ENCODE data around the gene PYURF.

The PYURF gene

DNA sequence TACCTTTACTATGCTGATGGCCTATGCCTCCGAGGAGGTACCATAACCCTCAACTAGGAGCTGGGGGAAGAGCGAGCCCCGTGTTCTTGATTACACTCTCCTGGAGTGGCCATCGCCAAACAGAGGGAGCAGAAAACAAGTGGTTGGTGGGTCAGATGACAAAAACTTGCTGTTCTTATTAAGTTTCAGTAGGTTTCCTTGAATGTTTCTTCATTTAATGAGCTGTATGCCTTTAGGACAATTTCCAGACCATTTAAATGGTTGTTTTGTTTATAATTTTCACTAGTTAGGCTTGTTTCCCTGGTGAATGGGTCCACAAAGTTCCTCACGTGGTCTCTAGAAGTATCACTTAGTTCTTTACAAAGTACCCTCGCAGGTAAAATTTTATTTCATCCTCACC, 4.7 kb downstream of the PYURF start:
- H3K36me3 ChIP-seq (replicated peaks), result peaks cover 7% of the 10 kb centered on the region
- DNase-seq, result no peak
- TF ChIP-seq, protein P1, sequence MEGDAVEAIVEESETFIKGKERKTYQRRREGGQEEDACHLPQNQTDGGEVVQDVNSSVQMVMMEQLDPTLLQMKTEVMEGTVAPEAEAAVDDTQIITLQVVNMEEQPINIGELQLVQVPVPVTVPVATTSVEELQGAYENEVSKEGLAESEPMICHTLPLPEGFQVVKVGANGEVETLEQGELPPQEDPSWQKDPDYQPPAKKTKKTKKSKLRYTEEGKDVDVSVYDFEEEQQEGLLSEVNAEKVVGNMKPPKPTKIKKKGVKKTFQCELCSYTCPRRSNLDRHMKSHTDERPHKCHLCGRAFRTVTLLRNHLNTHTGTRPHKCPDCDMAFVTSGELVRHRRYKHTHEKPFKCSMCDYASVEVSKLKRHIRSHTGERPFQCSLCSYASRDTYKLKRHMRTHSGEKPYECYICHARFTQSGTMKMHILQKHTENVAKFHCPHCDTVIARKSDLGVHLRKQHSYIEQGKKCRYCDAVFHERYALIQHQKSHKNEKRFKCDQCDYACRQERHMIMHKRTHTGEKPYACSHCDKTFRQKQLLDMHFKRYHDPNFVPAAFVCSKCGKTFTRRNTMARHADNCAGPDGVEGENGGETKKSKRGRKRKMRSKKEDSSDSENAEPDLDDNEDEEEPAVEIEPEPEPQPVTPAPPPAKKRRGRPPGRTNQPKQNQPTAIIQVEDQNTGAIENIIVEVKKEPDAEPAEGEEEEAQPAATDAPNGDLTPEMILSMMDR (IDR thresholded peaks at IDR 0.05; ENCODE audit: low read depth, low read length, missing control alignments), result no peak
- no peak overlapping the region for H3K27ac ChIP-seq
- H3K27me3 ChIP-seq (replicated peaks), result no peaks in the 10 kb centered on the region
- in situ Hi-C loops (cut with HindIII; ENCODE audit: low pct_ligation_motif_present, low sequenced_read_pairs), result loop anchor here (10.0 kb wide), 1 partner anchor 304 kb away; no protein-coding TSS in a partner anchor
- no peak overlapping the region for H3K4me3 ChIP-seq (ENCODE audit: low read depth, low read length)

DNA sequence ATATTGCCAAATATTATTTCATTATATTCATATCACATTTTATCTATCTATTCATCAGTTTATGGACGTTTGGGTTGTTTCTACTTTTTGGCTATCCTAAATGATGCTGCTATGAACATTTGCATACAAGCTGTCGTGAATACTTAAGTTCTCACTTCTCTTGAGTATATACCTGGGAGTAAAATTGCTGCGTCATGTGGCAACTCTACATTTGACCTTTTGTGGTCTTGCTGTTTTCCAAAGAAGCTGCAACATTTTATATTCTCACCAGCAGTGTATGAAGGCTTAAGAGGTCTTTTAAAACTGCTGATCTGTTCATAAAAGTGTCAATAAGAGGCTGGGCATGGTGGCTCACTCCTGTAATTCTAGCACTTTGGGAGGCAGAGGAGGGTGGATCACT, 5.8 kb downstream of the PYURF start:
- H3K4me3 ChIP-seq (ENCODE audit: low read depth, low read length), result no peak overlapping the region
- no peaks in the 10 kb centered on the region for H3K27me3 ChIP-seq (replicated peaks)
- peaks cover 7% of the 10 kb centered on the region for H3K36me3 ChIP-seq (replicated peaks)
- H3K27ac ChIP-seq, result no peak overlapping the region
- DNase-seq, result no peak
- in situ Hi-C loops (cut with HindIII; ENCODE audit: low pct_ligation_motif_present, low sequenced_read_pairs), result loop anchor here (10.0 kb wide), 1 partner anchor 303 kb away; no protein-coding TSS in a partner anchor
- TF ChIP-seq, protein P1 (IDR thresholded peaks at IDR 0.05; ENCODE audit: low read depth, low read length, missing control alignments), result no peak

DNA sequence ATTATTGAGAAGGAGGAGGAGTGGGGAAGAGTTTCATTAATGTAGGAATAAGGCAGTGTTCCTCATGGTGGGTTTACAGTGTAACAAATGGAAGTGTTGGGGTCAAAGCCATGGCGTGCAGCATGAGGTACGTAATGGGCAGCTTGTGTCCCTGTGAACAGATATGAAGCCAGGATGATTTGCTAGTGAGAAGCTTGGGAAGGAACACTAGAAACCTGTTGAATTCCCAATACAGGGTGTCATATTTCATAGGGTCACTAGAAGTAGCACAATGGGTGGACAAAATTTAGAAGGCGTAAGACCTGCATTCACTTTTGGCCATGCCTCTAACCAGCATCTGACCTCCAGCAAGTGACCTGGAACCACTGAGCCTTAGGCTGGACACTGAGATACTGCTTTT, 6.8 kb downstream of the PYURF start:
- no peak overlapping the region for H3K4me3 ChIP-seq (ENCODE audit: low read depth, low read length)
- in situ Hi-C loops (cut with HindIII; ENCODE audit: low pct_ligation_motif_present, low sequenced_read_pairs), result loop anchor here (10.0 kb wide), 1 partner anchor 302 kb away; no protein-coding TSS in a partner anchor
- peaks cover 7% of the 10 kb centered on the region for H3K36me3 ChIP-seq (replicated peaks)
- no peaks in the 10 kb centered on the region for H3K27me3 ChIP-seq (replicated peaks)
- no peak overlapping the region for H3K27ac ChIP-seq
- TF ChIP-seq, protein P1 (IDR thresholded peaks at IDR 0.05; ENCODE audit: low read depth, low read length, missing control alignments), result no peak
- DNase-seq, result no peak

DNA sequence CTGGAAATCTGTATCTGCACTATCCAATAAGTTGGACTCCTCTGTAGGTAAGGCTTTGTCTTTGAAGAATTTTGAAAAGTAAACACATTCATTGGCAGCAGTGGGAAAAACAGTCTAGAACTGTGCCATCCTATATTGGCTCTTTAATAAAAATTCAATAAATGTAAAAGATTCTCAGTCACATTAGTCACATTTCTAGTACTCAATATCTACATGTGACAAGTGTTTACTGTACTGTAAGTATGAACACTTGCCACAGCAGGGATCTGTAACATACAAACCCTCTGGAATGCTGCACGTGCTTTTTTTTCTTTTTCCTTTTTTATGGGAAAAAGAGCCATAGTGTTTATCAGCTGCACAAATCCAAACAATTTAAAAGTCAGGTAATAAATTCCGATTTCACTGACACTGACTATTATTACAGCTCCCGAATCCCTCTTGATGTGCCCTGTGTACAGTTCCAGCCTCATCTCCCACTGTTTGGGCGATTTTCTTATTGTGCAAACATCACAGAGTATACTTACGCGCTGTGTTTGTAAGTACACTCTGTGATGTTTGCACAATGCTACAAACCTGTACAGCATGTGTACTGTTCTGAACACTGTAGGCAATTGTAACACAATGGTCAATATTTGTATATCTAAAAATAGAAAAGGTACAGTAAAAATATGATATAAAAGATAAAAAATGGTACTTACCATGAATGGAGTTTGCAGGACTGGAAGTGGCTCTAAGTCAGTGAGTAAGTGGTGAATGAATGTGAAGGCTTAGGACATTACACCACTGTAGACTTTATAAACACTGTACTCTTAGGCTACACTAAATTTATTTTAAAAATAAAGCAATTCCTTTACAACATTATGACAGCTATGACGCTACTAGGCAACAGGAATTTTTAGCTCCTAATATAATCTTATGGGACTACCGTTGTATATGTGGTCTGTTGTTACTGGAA, 8.7 kb downstream of the PYURF start:
- in situ Hi-C loops (cut with HindIII; ENCODE audit: low pct_ligation_motif_present, low sequenced_read_pairs), result loop anchor here (10.0 kb wide), 1 partner anchor 300 kb away; no protein-coding TSS in a partner anchor
- DNase-seq, result no peak

DNA sequence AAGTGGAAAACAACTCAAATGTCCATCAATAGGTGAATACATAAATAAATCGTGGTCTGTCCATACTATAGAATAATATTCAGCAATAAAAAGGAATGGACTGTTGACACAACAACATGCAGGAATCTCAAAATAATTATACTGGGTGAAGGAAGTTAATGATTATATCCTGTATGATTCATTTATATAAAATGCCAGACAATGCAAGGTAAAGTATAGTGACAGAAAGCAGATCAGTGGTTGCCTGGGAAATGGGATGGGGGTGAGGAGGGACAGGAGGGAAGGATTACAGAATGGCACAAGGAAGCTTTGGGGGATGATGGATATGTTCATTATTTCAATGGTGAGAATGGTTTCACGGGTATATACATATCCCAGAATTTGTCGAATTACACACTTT, 12.3 kb downstream of the PYURF start:
- Histone ChIP-seq H3K4me3 (ENCODE audit: low read depth, low read length) (no peak overlapping the region), H3K36me3 (replicated peaks) (no peaks in the 10 kb centered on the region), H3K27me3 (replicated peaks) (no peaks in the 10 kb centered on the region), H3K27ac (no peak overlapping the region)
- in situ Hi-C loops (cut with HindIII; ENCODE audit: low pct_ligation_motif_present, low sequenced_read_pairs), result loop anchor here (10.0 kb wide), 1 partner anchor 296 kb away; no protein-coding TSS in a partner anchor
- no peak for DNase-seq
- TF ChIP-seq, protein P1 (IDR thresholded peaks at IDR 0.05; ENCODE audit: low read depth, low read length, missing control alignments), result no peak

More for the DNA sequence above, 8.7 kb downstream of the PYURF start:
- TF ChIP-seq, protein P1 (IDR thresholded peaks at IDR 0.05; ENCODE audit: low read depth, low read length, missing control alignments), result no peak
- Histone ChIP-seq H3K4me3 (ENCODE audit: low read depth, low read length) (no peak overlapping the region), H3K27me3 (replicated peaks) (no peaks in the 10 kb centered on the region), H3K27ac (no peak overlapping the region), H3K36me3 (replicated peaks) (no peaks in the 10 kb centered on the region)

All from brain microvascular endothelial cell (primary cell).